Kidney epithelial cell (primary cell): ENCODE measurements around the gene LRBA. TPM values are rescaled to one million over a fixed set of nuclear protein-coding genes. Genes with fewer than 3 reads are reported as not detected.

Experiments used
- DNase-seq: peaks from one replicate; pipeline ENCODE4 v3.0.0-alpha.2; 2010; ENCODE audit warnings: low read depth
- H3K27me3 ChIP-seq: 2 replicates; pipeline ENCODE4 v1.6.0; 2011; ENCODE audit warnings: low read length; ENCODE audit not compliant: control insufficient read depth, insufficient read depth
- H3K36me3 ChIP-seq: 2 replicates; pipeline ENCODE4 v1.5.1; 2011; ENCODE audit warnings: low read length; ENCODE audit not compliant: control insufficient read depth, insufficient read depth
- H3K4me3 ChIP-seq: 2 replicates; pipeline ENCODE4 v1.5.1; 2011; ENCODE audit warnings: low read depth, mild to moderate bottlenecking, control low read depth, low read length
- CTCF ChIP-seq: IDR thresholded peaks from 2 replicates; pipeline ENCODE4 v1.5.1; 2011; ENCODE audit warnings: mild to moderate bottlenecking, moderate library complexity, low read length, control low read depth, inconsistent platforms; ENCODE audit not compliant: insufficient read depth, poor library complexity, severe bottlenecking
- total RNA-seq: library from RNA; depleted of rRNA; stranded (reverse); fragments of >200 nt; gene quantifications from 2 replicates; pipeline ENCODE4 v1.2.3, GENCODE V29; 2015

LRBA gene
- total RNA-seq, 1 donor from 2014 or later, result 85.2 TPM

GRCh38 chr4:150583287-150584110 is 431.6 kb downstream of the LRBA start:
- no peak for DNase-seq
- H3K27me3 ChIP-seq, result peaks cover 4% of the 10 kb centered on the region
- H3K36me3 ChIP-seq, result no peaks in the 10 kb centered on the region
- TF ChIP-seq CTCF, result no peak
- no peak overlapping the region for H3K4me3 ChIP-seq

- peaks cover 4% of the 10 kb centered on the region for H3K27me3 ChIP-seq
- no peaks in the 10 kb centered on the region for H3K36me3 ChIP-seq
- no peak for TF ChIP-seq CTCF
- no peak overlapping the region for H3K4me3 ChIP-seq
- DNase-seq, result no peak
Observed at GRCh38 chr4:150582873-150583286, 432.2 kb downstream of the LRBA start.

- H3K36me3 ChIP-seq, result no peaks in the 10 kb centered on the region
- H3K27me3 ChIP-seq, result peaks cover 4% of the 10 kb centered on the region
- H3K4me3 ChIP-seq, result no peak within 1 kb of the TSS
- no peak for TF ChIP-seq CTCF
- DNase-seq, result no peak
Observed at GRCh38 chr4:150582146-150582872, 432.8 kb downstream of the LRBA start, which contains the start of gene MAB21L2. MAB21L2 (plus strand) TSS chr4:150582151; CDS start chr4:150583030, 879 bp downstream.

- Histone ChIP-seq H3K27me3 (peaks cover 4% of the 10 kb centered on the region), H3K36me3 (no peaks in the 10 kb centered on the region), H3K4me3 (no peak overlapping the region)
- no peak for TF ChIP-seq CTCF
- DNase-seq, result no peak
Observed at GRCh38 chr4:150581641-150582051, 433.4 kb downstream of the LRBA start.

GRCh38 chr4:150581056-150581605 is 434.0 kb downstream of the LRBA start:
- no peak for TF ChIP-seq CTCF
- Histone ChIP-seq H3K36me3 (no peaks in the 10 kb centered on the region), H3K27me3 (peaks cover 4% of the 10 kb centered on the region), H3K4me3 (no peak overlapping the region)
- DNase-seq, result no peak
